T-cell (primary cell): ENCODE measurements around the gene NCBP1. TPM values are rescaled to one million over a fixed set of nuclear protein-coding genes. Genes with fewer than 3 reads are reported as not detected.

Experiments
- ATAC-seq, 4 experiments: fragments of 200-7000 bp in 3 of 4; fragments of 150-1000 bp in 1 of 4; cut with Tn5 transposase; replicated peaks in 1 of 4; 1 replicate in 3 of 4; 2 replicates in 1 of 4; pipeline ENCODE4 v1.10.0; 2021; ENCODE audit warnings: moderate library complexity in 3 of 4, mild to moderate bottlenecking in 2 of 4, moderate number of reproducible peaks in 1 of 4
- CTCF ChIA-PET, 2 donors: fragments of 300-600 bp; sonication (Branson Sonifier 250); formaldehyde crosslinking; loops; one replicate each; lab custom pipeline; 2022; ENCODE audit warnings: antibody characterized with exemption in 2 of 2; lab: Charles Lee
- POLR2A ChIA-PET, 2 donors: fragments of 300-600 bp; sonication (Branson Sonifier 250); formaldehyde crosslinking; loops; one replicate each; lab custom pipeline; 2022; ENCODE audit warnings: antibody characterized with exemption in 2 of 2; lab: Charles Lee
- DNase-seq, 35 experiments: peaks; one replicate each; pipeline versions ENCODE4 v3.0.0 to v3.0.0-alpha.2; 2013 to 2023
- H3K27ac ChIP-seq: one replicate; pipeline ENCODE4 v1.5.1; 2013; ENCODE audit warnings: low read length
- H3K27me3 ChIP-seq, 2 experiments: replicated peaks in 1 of 2; 1 replicate in 1 of 2; 2 replicates in 1 of 2; pipeline versions ENCODE4 v1.6.1 to v1.7.0; 2013; ENCODE audit warnings: low read length in 1 of 2, mixed read lengths in 1 of 2; ENCODE audit not compliant: control insufficient read depth in 2 of 2, insufficient read depth in 2 of 2; ENCODE audit errors: extremely low read depth in 1 of 2
- H3K36me3 ChIP-seq, 2 donors: 1 replicate in 1 of 2; 2 replicates in 1 of 2; pipeline versions ENCODE4 v1.6.1 to v1.7.0; 2013; ENCODE audit warnings: low read length in 1 of 2; ENCODE audit not compliant: control insufficient read depth in 2 of 2, insufficient read depth in 1 of 2; ENCODE audit errors: extremely low read depth in 1 of 2
- H3K4me1 ChIP-seq, 2 experiments: 1 replicate in 1 of 2; 2 replicates in 1 of 2; pipeline versions ENCODE4 v1.6.1 to v1.7.0; 2013; ENCODE audit warnings: low read length in 2 of 2, mixed read lengths in 1 of 2; ENCODE audit not compliant: insufficient read depth in 2 of 2, control insufficient read depth in 1 of 2; ENCODE audit errors: extremely low read depth in 1 of 2
- H3K4me3 ChIP-seq, 2 donors: 1 replicate in 1 of 2; 2 replicates in 1 of 2; pipeline versions ENCODE4 v1.5.1 to v1.7.0; 2013; ENCODE audit warnings: mild to moderate bottlenecking in 2 of 2, low read length in 1 of 2, moderate library complexity in 1 of 2; ENCODE audit not compliant: control insufficient read depth in 1 of 2; ENCODE audit errors: extremely low read depth in 1 of 2
- H3K9me3 ChIP-seq: 2 replicates; pipeline ENCODE4 v1.7.0; 2013
- H3K27ac Mint-ChIP-seq, 2 donors: one replicate each; pipeline ENCODE4 v1.8.0; 2020 to 2021; ENCODE audit warnings: mild to moderate bottlenecking in 2 of 2, mixed read lengths in 2 of 2
- H3K27me3 Mint-ChIP-seq, 2 donors: one replicate each; pipeline ENCODE4 v1.8.0; 2021 to 2022; ENCODE audit warnings: mixed read lengths in 2 of 2
- H3K36me3 Mint-ChIP-seq: one replicate; pipeline ENCODE4 v1.8.0; 2021; ENCODE audit warnings: mixed read lengths
- H3K4me1 Mint-ChIP-seq, 3 donors: one replicate each; pipeline ENCODE4 v1.8.0; 2020 to 2022; ENCODE audit warnings: mixed read lengths in 3 of 3, mild to moderate bottlenecking in 1 of 3
- H3K4me3 Mint-ChIP-seq, 3 donors: one replicate each; pipeline ENCODE4 v1.8.0; 2020 to 2022; ENCODE audit warnings: mild to moderate bottlenecking in 3 of 3, mixed read lengths in 3 of 3, moderate library complexity in 3 of 3
- H3K9me3 Mint-ChIP-seq, 3 donors: one replicate each; pipeline ENCODE4 v1.8.0; 2020 to 2022; ENCODE audit warnings: mixed read lengths in 3 of 3
- WGBS: methylation state at CpG from one replicate; pipeline ENCODE4 v1.1.5; 2013; ENCODE audit warnings: missing lambda C conversion rate; ENCODE audit not compliant: insufficient coverage; 5-methylcytosine and 5-hydroxymethylcytosine counted together
- total RNA-seq, 35 experiments: library from RNA in 6 of 35; stranded (reverse) in 6 of 35; fragments of 120-200 nt in 1 of 35; gene quantifications; one replicate each; pipeline versions ENCODE4 v1.2.1 to v1.2.4 and lab custom pipeline; 2013 to 2026

The NCBP1 gene
- total RNA-seq, 5 donors from 2014 or later (not counting 1 experiment from before 2014, with no cell fraction given): 31.9 to 38.7 (median 33.8) TPM

DNA sequence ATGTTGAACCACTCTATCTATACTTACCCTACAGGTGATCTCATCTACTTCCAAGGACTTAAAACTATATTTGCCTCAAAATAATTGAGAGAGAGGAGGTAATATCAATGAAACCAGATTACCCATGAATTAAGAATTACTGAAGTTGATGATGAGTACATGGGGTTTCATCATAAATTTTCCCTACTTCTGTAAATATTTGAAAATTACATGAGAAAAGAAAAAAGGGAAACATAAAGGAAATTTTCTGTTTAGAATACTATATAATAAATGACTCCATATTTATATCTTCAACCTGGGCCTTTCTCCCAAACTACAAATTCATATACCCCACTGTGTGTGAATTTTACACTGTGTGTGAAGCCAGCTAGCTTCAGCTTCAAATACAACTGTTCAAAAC, 3.0 kb upstream of the NCBP1 start:
- Histone ChIP-seq H3K27ac (no peak overlapping the region), H3K4me3 (no peak overlapping the region), H3K27me3 (no peaks in the 10 kb centered on the region), H3K4me1 (peaks cover 11 to 21% of the 10 kb centered on the region in 2 experiments), H3K9me3 (no peaks in the 10 kb centered on the region), H3K36me3 (peaks cover 0 to 3% of the 10 kb centered on the region in 2 donors)
- no peak for DNase-seq
- ChIA-PET CTCF (interaction anchor here in 1 of 2 donors (2.1 kb wide), 1 partner anchor 15 kb away, joined by 8 read pairs; no protein-coding TSS in a partner anchor), POLR2A (no interaction called here)
- H3K9me3 Mint-ChIP-seq: no peaks in the 10 kb centered on the region
- H3K27me3 Mint-ChIP-seq: no peaks in the 10 kb centered on the region
- H3K36me3 Mint-ChIP-seq: peaks cover 7% of the 10 kb centered on the region
- peaks cover 44 to 53% (median 46%) of the 10 kb centered on the region in 3 donors for H3K4me1 Mint-ChIP-seq
- no peak overlapping the region for H3K4me3 Mint-ChIP-seq
- no peak for ATAC-seq
- H3K27ac Mint-ChIP-seq: no peak overlapping the region

DNA sequence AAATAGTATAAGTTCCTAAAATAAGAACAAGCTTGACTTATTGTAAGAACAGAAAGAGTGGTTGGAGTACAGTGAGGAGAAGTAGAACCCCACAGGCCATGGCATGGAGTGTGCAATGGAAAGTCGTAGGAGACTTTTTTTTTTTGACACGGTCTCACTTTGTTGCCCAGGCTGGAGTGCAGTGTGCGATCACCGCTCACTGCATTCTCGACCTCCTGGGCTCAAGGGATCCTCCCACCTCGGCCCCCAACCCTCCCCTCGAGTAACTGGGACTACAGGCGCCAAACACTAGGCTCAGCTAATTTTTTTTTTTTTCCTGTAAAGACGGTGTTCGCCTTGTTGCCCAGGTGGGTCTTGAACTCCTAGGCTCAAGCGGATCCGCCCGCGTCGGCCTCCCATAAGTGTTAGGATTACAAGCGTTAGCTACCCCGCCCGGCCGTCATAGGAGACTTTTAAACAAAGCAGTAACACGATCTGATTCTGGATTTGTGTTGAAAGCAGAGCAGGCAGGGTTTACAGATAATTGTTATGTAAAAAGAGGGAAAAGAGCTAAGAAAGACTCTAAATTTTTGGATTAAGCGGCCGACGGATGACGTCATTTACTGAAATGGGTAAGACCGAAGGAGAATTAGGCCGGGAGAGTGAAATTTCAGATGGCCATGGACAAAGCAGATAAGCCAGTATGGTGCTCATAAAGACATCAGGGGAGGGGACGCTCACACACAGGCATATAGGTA, 1.2 kb upstream of the NCBP1 start:
- no peaks in the 10 kb centered on the region for H3K27me3 ChIP-seq
- H3K4me1 ChIP-seq: peaks cover 21 to 27% of the 10 kb centered on the region in 2 experiments
- Mint-ChIP-seq H3K9me3 (no peaks in the 10 kb centered on the region), H3K27ac (peak overlapping the region; percentile 97 to 100), H3K4me3 (peak overlapping the region; percentile 97 to 99 (median 98)), H3K27me3 (no peaks in the 10 kb centered on the region), H3K4me1 (peaks cover 59 to 63% (median 60%) of the 10 kb centered on the region in 3 donors), H3K36me3 (peaks cover 7% of the 10 kb centered on the region)
- H3K9me3 ChIP-seq: no peaks in the 10 kb centered on the region
- ChIA-PET CTCF (interaction anchor here (0.6 to 2.0 kb wide), 11 partner anchors 17 to 775 kb away, joined by 3 to 16 read pairs (median 4); partner anchors contain the start of genes NANS (in 1 of the 2), TDRD7 (in 1 of the 2) and TRMO (in 1 of the 2)), POLR2A (interaction anchor here (0.7 to 2.1 kb wide), 6 partner anchors 65 to 1753 kb away, joined by 3 to 19 read pairs (median 4); partner anchors contain the start of genes NANS (in 1 of the 2), TRMO (in 1 of the 2), XPA (in 1 of the 2) and ZNF782 (in 1 of the 2))
- H3K4me3 ChIP-seq: peak overlapping the region; percentile 59 to 75
- H3K27ac ChIP-seq: peak overlapping the region; percentile 88
- peak in 19 of 35 experiments; percentile 3 to 31 (median 9) for DNase-seq
- WGBS: 1% methylated on average over 18 of the region's 27 CpGs
- ATAC-seq: no peak
- H3K36me3 ChIP-seq: no peaks in the 10 kb centered on the region

DNA sequence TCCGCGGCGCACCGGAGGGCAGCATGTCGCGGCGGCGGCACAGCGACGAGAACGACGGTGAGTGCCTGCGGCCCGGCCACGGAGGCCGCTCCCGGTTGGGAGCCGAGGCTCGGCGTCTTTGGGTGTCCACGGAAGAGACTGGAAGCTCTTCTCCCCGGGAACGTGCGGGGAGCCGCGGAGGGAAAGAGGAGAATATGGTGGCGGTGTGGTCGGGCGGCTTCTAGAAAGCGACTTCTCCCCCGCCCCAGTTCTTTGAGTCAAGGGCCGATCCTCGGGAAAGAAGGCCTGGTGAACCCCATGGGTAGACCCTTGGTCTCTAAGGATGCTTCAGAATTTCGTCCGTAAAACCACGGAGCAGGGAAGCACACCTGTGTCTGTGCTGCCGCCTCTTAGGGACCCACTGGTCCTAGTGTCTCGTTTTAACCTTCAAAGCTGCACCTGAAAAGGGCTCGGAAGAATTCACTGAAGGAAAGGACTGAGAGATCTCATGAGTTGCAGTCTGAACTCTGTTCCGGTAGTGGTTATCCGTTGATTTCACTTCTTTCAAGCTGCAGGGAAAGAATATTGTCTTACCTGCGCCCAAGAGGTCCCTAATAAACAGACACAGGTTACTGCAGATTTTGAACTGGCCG, 354 bp downstream of the NCBP1 start:
- ChIA-PET POLR2A (interaction anchor here (0.6 to 2.1 kb wide), 11 partner anchors 9 to 979 kb away, joined by 3 to 19 read pairs (median 4); partner anchors contain the start of genes TRMO (in 1 of the 2), XPA (in 1 of the 2) and ZNF782 (in 1 of the 2)), CTCF (interaction anchor here (0.8 to 2.0 kb wide), 9 partner anchors 12 to 777 kb away, joined by 3 to 16 read pairs (median 4); partner anchors contain the start of genes TDRD7 (in 1 of the 2) and TRMO (in 1 of the 2))
- H3K4me1 Mint-ChIP-seq: peaks cover 71 to 76% (median 72%) of the 10 kb centered on the region in 3 donors
- H3K9me3 ChIP-seq: no peaks in the 10 kb centered on the region
- ATAC-seq (peak in 1 of 4 experiments; percentile 0), DNase-seq (peak in 6 of 35 experiments; percentile 1 to 44 (median 8))
- H3K4me3 ChIP-seq: peak overlapping the region; percentile 59 to 75
- H3K27me3 Mint-ChIP-seq: no peaks in the 10 kb centered on the region
- peak overlapping the region; percentile 88 for H3K27ac ChIP-seq
- peaks cover 7% of the 10 kb centered on the region for H3K36me3 Mint-ChIP-seq
- H3K36me3 ChIP-seq: peaks cover 0 to 2% of the 10 kb centered on the region in 2 donors
- H3K9me3 Mint-ChIP-seq: no peaks in the 10 kb centered on the region
- H3K4me3 Mint-ChIP-seq: peak overlapping the region; percentile 97 to 99 (median 98)
- no peaks in the 10 kb centered on the region for H3K27me3 ChIP-seq
- WGBS: 0% methylated on average over 36 of the region's 43 CpGs
- peak overlapping the region; percentile 97 to 100 for H3K27ac Mint-ChIP-seq
- H3K4me1 ChIP-seq: peaks cover 21 to 27% of the 10 kb centered on the region in 2 experiments

DNA sequence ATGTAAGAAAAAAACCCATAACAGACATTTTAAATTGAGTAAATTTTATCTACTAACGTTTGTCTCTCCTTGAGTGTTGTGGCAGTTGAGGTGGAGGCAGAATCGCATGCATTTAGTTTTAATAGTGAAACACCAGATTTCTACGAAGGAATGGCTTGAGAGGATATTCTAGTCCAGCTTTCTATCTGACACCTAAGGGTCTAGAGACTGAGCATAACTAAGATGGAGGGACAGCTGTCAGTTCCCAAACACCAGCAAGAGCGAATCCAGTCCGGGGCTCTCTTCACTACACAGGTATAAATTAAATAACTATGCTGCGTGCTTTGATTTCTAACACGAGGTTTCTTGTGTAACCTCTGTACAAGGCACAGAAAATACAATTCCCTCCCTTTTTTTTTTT, 1.4 kb downstream of the NCBP1 start:
- Mint-ChIP-seq H3K4me1 (peaks cover 73 to 76% (median 74%) of the 10 kb centered on the region in 3 donors), H3K27me3 (no peaks in the 10 kb centered on the region), H3K4me3 (peak overlapping the region; percentile 97 to 99 (median 98)), H3K27ac (peak overlapping the region; percentile 6 to 72), H3K9me3 (no peaks in the 10 kb centered on the region), H3K36me3 (peaks cover 4% of the 10 kb centered on the region)
- ChIA-PET POLR2A (no interaction called here), CTCF (no interaction called here)
- peaks cover 0 to 5% of the 10 kb centered on the region in 2 donors for H3K36me3 ChIP-seq
- WGBS: 86% methylated on average over 2 of the region's 7 CpGs
- H3K4me1 ChIP-seq: peaks cover 21 to 27% of the 10 kb centered on the region in 2 experiments
- no peak for DNase-seq
- H3K27ac ChIP-seq: peak overlapping the region; percentile 88
- no peaks in the 10 kb centered on the region for H3K27me3 ChIP-seq
- no peak for ATAC-seq
- no peaks in the 10 kb centered on the region for H3K9me3 ChIP-seq
- H3K4me3 ChIP-seq: no peak overlapping the region

DNA sequence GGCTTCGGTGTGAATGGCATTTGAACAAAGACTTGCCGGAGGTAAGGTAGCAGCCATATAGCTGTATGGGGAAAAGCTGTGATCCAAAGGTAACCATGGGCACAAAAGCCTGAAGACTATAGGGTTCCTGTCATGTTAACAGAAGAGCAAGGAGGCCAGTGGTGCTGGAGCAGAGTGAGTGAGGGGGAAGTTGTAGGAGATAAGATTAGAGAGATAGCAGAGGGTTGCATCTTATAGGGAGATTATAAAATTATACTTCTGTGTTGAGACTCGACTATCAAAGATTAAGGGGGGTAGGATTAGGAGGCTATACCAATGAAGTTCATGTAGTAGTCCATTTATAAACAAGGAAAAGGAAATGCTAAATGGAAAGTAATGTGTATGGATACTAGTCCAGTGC, 3.3 kb downstream of the NCBP1 start:
- Histone ChIP-seq H3K27ac (no peak overlapping the region), H3K4me1 (peaks cover 21 to 22% of the 10 kb centered on the region in 2 experiments), H3K36me3 (peaks cover 0 to 11% of the 10 kb centered on the region in 2 donors), H3K27me3 (no peaks in the 10 kb centered on the region), H3K4me3 (no peak overlapping the region), H3K9me3 (no peaks in the 10 kb centered on the region)
- Mint-ChIP-seq H3K27me3 (no peaks in the 10 kb centered on the region), H3K4me1 (peaks cover 69 to 75% (median 72%) of the 10 kb centered on the region in 3 donors), H3K4me3 (peak overlapping the region; percentile 0 to 48 (median 44)), H3K9me3 (no peaks in the 10 kb centered on the region), H3K27ac (peak overlapping the region in 1 of 2 donors; percentile 55), H3K36me3 (peaks cover 13% of the 10 kb centered on the region)
- no peak for DNase-seq
- ATAC-seq: no peak
- ChIA-PET POLR2A (no interaction called here), CTCF (interaction anchor here in 1 of 2 donors (0.6 kb wide), 1 partner anchor 254 kb away, joined by 3 read pairs; no protein-coding TSS in a partner anchor)
- WGBS: 73% methylated on average over 3 of the region's 3 CpGs

DNA sequence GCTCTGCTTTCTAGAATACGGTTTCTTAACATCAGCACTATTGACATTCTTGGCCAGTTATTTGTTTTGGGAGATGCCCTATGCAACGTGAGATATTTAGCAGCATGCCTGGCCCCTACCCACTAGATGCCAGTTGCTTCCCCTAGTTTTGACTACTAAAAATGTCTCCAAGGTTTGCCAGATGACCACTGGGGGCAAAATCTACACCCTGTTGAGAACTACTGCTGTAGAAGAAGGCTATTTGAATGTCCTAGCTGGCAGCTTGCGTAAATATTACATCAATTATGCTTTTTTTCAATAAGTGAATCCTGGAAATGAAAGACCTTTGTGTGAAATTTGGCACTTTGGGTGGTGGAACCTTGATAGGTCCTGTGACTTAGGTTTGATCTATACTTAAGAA, 5.0 kb downstream of the NCBP1 start:
- H3K27ac Mint-ChIP-seq: no peak overlapping the region
- Histone ChIP-seq H3K9me3 (no peaks in the 10 kb centered on the region), H3K27ac (no peak overlapping the region), H3K36me3 (peaks cover 0 to 27% of the 10 kb centered on the region in 2 donors), H3K27me3 (no peaks in the 10 kb centered on the region), H3K4me3 (no peak overlapping the region), H3K4me1 (peaks cover 14 to 15% of the 10 kb centered on the region in 2 experiments)
- H3K4me1 Mint-ChIP-seq: peaks cover 59 to 68% (median 68%) of the 10 kb centered on the region in 3 donors
- ChIA-PET POLR2A (no interaction called here), CTCF (interaction anchor here in 1 of 2 donors (1.4 kb wide), 1 partner anchor 40 kb away, joined by 3 read pairs; no protein-coding TSS in a partner anchor)
- H3K4me3 Mint-ChIP-seq: no peak overlapping the region
- ATAC-seq (no peak), DNase-seq (peak in 1 of 35 experiments; percentile 9)
- H3K27me3 Mint-ChIP-seq: no peaks in the 10 kb centered on the region
- H3K36me3 Mint-ChIP-seq: peaks cover 16% of the 10 kb centered on the region
- H3K9me3 Mint-ChIP-seq: no peaks in the 10 kb centered on the region
- WGBS: 100% methylated on average over 1 of the region's 3 CpGs
